Right atrium auricular region (tissue), 2 donors: Measurements from ENCODE around the gene TBL3. TPM values are rescaled to one million over a fixed set of nuclear protein-coding genes. Genes with fewer than 3 reads are reported as not detected.
A peak's percentile ranks its signal among the peaks of the same experiment; 100 is the strongest.
"Not testable (repeated sequence)": the region's sequence is repeated elsewhere in the genome, so short reads cannot be mapped to it uniquely, and the experiment has no call there.

Experiments
- DNase-seq: peaks from one replicate; pipeline ENCODE4 v3.0.0-alpha.2; 2019; ENCODE audit warnings: low spot score
- H3K27ac ChIP-seq, 2 donors: fragments of 200-600 bp; sonication (generic); 1 replicate in 1 of 2; 2 replicates in 1 of 2; pipeline ENCODE4 v1.5.1; 2016 to 2019
- H3K27me3 ChIP-seq, 2 donors: fragments of 200-600 bp; sonication (generic); one replicate each; pipeline versions ENCODE4 v1.5.1 to v1.6.0; 2017 to 2019
- H3K36me3 ChIP-seq: fragments of 200-600 bp; sonication (generic); one replicate; pipeline ENCODE4 v1.5.1; 2016
- H3K4me1 ChIP-seq, 2 donors: fragments of 200-600 bp; sonication (generic); one replicate each; pipeline versions ENCODE4 v1.5.1 to v1.6.0; 2017 to 2019
- H3K4me3 ChIP-seq, 2 donors: fragments of 200-600 bp; sonication (generic); 1 replicate in 1 of 2; 2 replicates in 1 of 2; pipeline ENCODE4 v1.5.1; 2017 to 2019; ENCODE audit warnings: mild to moderate bottlenecking in 1 of 2, moderate library complexity in 1 of 2
- H3K9me3 ChIP-seq, 2 donors: fragments of 200-600 bp; sonication (generic); one replicate each; pipeline ENCODE4 v1.5.1; 2019
- total RNA-seq, 2 donors: library from RNA; depleted of rRNA; stranded (reverse); fragments of >200 nt; gene quantifications; one replicate each; pipeline ENCODE4 v1.1.0, GENCODE V29; 2016
- TF ChIP-seq, protein P1 (sequence below), 2 donors: fragments of 200-600 bp; sonication (generic); IDR thresholded peaks; one replicate each; pipeline ENCODE4 v1.5.1; 2019; ENCODE audit warnings: antibody characterized with exemption in 2 of 2

The TBL3 gene
- total RNA-seq, 2 donors from 2014 or later: 22.4 to 35.6 TPM

DNA sequence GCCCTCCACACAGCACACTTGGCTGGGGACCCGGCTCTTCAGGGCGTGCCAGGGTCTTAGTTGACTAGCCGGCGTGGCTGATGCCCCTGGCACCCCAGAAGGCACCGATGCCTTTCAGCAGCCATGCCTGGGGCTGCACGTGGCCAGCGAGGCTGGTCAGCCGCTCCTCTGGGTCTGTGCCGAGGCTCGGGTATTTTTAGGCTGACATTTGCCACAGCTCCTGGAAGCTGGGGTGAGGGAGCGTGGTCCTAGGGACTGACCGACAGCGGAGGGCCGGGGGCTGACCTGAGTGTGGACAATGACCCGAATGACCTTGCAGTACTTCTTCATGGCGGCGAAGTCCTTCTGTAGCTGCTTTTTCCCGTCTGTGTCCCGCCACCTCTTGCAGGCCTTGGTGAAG is 21.3 kb upstream of the TBL3 start:
- DNase-seq: no peak
- peak overlapping the region; percentile 67 to 80 for H3K27ac ChIP-seq
- no peaks in the 10 kb centered on the region for H3K27me3 ChIP-seq
- H3K4me3 ChIP-seq: no peak overlapping the region
- H3K36me3 ChIP-seq: no peaks in the 10 kb centered on the region
- H3K4me1 ChIP-seq: peaks cover 0 to 18% of the 10 kb centered on the region in 2 donors
- TF ChIP-seq, protein P1, sequence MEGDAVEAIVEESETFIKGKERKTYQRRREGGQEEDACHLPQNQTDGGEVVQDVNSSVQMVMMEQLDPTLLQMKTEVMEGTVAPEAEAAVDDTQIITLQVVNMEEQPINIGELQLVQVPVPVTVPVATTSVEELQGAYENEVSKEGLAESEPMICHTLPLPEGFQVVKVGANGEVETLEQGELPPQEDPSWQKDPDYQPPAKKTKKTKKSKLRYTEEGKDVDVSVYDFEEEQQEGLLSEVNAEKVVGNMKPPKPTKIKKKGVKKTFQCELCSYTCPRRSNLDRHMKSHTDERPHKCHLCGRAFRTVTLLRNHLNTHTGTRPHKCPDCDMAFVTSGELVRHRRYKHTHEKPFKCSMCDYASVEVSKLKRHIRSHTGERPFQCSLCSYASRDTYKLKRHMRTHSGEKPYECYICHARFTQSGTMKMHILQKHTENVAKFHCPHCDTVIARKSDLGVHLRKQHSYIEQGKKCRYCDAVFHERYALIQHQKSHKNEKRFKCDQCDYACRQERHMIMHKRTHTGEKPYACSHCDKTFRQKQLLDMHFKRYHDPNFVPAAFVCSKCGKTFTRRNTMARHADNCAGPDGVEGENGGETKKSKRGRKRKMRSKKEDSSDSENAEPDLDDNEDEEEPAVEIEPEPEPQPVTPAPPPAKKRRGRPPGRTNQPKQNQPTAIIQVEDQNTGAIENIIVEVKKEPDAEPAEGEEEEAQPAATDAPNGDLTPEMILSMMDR (IDR thresholded peaks at IDR 0.05): no peak
- no peaks in the 10 kb centered on the region for H3K9me3 ChIP-seq

DNA sequence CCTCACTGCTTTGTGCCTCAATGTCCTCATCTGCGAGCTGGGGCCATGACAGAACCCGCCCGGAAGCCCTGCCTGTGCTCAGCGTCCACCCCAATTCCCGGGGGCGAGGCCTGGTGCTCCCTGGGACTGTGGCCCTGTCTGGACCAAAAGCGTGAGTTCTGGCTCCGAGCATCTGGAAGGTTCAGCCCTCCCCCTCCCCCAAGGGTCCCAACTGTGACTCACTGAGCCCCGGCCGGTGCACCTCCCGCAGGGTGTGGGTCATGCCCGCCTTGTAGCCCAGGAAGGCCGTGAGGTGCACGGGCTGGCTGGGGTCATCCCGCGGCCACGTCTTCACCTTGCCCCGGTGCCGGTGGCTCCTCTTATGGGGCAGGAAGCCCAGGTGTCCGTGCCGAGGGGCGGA is 18.1 kb upstream of the TBL3 start:
- H3K36me3 ChIP-seq: no peaks in the 10 kb centered on the region
- peak overlapping the region; percentile 12 to 38 for H3K4me3 ChIP-seq
- DNase-seq: no peak
- peaks cover 0 to 20% of the 10 kb centered on the region in 2 donors for H3K4me1 ChIP-seq
- H3K27ac ChIP-seq: peak overlapping the region; percentile 74 to 84
- TF ChIP-seq, protein P1 (IDR thresholded peaks at IDR 0.05): no peak
- no peaks in the 10 kb centered on the region for H3K27me3 ChIP-seq
- H3K9me3 ChIP-seq: no peaks in the 10 kb centered on the region

DNA sequence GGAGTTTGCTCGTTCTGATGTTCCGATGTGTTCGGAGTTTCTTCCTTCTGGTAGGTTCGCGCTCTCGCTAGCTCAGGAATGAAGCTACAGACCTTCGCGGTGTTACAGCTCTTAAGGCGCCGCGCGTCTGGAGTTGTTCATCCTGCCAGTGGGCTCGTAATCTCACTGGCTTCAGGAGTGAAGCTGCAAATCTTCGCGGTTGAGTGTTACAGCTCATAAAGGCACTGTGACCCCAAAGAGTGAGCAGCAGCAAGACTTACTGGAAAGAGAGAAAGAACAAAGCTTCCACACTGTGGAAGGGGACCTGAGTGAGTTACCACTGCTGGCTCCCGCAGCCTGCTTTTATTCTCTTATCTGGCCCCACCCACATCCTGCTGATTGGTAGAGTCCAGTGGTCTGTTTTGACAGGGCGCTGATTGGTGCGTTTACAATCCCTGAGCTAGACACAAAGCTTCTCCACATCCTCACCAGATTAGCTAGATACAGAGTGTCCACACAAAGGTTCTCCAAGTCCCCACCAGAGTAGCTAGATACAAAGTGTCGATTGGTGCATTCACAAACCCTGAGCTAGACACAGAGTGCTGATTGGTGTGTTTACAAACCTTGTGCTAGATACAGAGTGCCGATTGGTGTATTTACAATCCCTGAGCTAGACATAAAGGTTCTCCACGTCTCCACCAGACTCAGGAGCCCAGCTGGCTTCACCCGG is 14.3 kb upstream of the TBL3 start:
- DNase-seq, H3K4me3 ChIP-seq, H3K27ac ChIP-seq, H3K27me3 ChIP-seq, H3K9me3 ChIP-seq: not testable (repeated sequence)
- Histone ChIP-seq H3K36me3 (peaks cover 14% of the 10 kb centered on the region), H3K4me1 (peaks cover 0 to 33% of the 10 kb centered on the region in 2 donors)

DNA sequence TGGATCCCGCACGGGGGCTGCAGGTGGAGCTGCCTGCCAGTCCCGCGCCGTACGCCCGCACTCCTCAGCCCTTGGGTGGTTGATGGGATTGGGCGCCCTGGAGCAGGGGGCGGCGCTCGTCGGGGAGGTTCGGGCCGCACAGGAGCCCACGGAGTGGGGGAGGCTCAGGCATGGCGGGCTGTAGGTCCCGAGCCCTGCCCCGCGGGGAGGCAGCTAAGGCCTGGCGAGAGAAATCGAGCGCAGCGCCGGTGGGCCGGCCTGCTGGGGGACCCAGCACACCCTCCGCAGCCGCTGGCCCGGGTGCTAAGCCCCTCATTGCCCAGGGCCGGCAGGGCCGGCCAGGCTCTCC is 13.7 kb upstream of the TBL3 start:
- H3K36me3 ChIP-seq: peaks cover 19% of the 10 kb centered on the region
- not testable (repeated sequence) for H3K9me3 ChIP-seq, H3K27ac ChIP-seq, H3K27me3 ChIP-seq, H3K4me3 ChIP-seq, DNase-seq
- H3K4me1 ChIP-seq: peaks cover 0 to 33% of the 10 kb centered on the region in 2 donors

DNA sequence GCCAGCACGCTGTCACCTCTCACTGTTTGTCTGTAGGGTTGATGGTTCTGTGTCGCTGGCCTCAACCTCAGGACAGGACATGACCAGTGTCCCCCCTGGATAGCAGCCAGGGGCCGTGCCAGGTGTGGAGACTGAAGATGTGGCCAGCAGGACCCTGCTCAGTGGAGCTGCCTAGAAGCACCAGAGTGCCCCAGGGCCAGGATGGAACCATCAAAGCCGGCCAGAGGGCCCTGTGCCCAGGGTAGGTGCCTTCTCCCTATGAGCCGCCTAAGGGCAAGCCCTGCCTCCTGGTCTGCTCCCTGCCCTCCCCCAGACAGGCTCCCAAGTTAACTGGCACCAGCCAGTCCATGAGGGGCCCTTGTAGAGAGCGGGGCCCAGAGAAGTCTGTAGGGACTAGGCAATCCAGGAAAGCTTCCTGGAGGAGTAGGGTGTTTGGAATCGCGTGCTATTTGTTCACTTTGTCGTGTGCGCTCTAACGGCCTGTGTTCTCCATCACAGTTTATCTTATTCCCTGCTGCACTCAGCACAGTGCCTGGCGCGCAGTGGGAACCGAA is 13.1 kb upstream of the TBL3 start:
- DNase-seq: no peak
- H3K27me3 ChIP-seq: no peaks in the 10 kb centered on the region
- H3K4me3 ChIP-seq: peak overlapping the region; percentile 81 to 88
- peaks cover 25% of the 10 kb centered on the region for H3K36me3 ChIP-seq
- H3K4me1 ChIP-seq: peaks cover 0 to 39% of the 10 kb centered on the region in 2 donors
- TF ChIP-seq, protein P1 (IDR thresholded peaks at IDR 0.05): no peak
- peak overlapping the region; percentile 82 to 85 for H3K27ac ChIP-seq
- no peaks in the 10 kb centered on the region for H3K9me3 ChIP-seq

DNA sequence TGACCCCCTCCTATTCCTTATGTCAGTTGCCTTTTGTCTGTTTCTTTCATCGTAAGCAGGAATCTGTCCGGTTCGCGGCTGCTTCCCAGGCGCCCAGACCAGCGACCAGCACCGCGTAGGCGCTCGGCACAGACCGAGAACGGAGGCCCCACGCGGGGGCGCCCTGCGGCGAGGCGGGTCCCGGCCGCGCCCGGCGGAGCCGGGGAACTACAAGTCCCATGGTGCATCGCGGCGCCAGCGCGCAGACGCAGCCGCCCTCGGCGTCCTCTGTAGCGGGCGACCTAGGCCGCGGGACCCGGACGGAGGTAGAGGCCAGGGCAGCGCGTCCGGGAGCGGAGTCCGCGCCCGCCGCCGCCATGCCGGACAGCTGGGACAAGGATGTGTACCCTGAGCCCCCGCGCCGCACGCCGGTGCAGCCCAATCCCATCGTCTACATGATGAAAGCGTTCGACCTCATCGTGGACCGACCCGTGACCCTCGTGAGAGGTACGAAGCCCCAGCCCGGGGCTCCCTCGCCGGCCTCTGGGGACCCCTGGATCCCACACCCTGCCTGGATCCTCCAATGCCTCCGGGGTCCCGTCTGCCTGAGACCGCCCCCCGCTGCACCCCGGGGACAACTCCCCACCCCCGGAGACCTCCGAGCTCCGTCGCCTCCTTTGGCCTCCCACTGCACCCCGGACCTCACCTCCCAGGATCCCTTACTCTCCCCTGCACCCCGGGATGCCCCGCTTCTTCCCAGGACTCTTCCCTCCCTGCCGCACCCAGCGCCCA is 12.4 kb upstream of the TBL3 start, which contains the start of gene NDUFB10:
TSS of gene NDUFB10 (plus strand) at position 270 of the 771 bp plus-strand sequence. CDS start at position 357, 87 bp downstream.
- peak within 1 kb of the TSS; percentile 81 to 88 for H3K4me3 ChIP-seq
- H3K27me3 ChIP-seq: no peaks in the 10 kb centered on the region
- H3K4me1 ChIP-seq: peaks cover 0 to 42% of the 10 kb centered on the region in 2 donors
- DNase-seq: peak; percentile 94
- H3K36me3 ChIP-seq: peaks cover 26% of the 10 kb centered on the region
- no peaks in the 10 kb centered on the region for H3K9me3 ChIP-seq
- peak within 1 kb of the TSS; percentile 82 to 85 for H3K27ac ChIP-seq
- TF ChIP-seq, protein P1 (IDR thresholded peaks at IDR 0.05): peak; percentile 63 to 85
